Measurements from ENCODE around the gene SCOC. TPM values are rescaled to one million over a fixed set of nuclear protein-coding genes. Genes with fewer than 3 reads are reported as not detected.

Gene SCOC
- total and polyA plus RNA-seq, 2 of the 13 experiments (the other 11 are each of a cell fraction or from before 2014, with no cell fraction given): 43.8 to 65.2 TPM

DNA sequence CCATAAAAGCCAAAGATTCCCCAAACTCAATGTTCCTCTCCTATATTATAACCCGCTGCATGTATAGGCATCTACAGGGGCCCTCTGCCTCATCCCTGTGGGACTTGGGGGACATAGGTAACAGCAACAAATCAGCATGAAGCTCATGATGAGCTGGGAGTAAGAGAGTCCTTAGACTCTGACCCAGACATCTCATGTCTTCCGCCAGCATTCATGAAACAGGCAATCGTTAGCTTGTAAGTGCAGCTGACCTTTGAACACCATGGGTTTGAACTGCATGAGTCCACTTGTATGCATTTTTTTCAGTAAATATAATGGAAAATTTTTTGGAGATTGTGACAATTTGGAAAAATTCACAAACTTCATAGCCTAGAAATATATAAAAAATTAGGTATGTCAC is 10.4 kb upstream of the SCOC start (continued):
- TF ChIP-seq SMAD3 (CRISPR knock-in tag; IDR thresholded peaks at IDR 0.05): no peak
- TF ChIP-seq, protein P1, sequence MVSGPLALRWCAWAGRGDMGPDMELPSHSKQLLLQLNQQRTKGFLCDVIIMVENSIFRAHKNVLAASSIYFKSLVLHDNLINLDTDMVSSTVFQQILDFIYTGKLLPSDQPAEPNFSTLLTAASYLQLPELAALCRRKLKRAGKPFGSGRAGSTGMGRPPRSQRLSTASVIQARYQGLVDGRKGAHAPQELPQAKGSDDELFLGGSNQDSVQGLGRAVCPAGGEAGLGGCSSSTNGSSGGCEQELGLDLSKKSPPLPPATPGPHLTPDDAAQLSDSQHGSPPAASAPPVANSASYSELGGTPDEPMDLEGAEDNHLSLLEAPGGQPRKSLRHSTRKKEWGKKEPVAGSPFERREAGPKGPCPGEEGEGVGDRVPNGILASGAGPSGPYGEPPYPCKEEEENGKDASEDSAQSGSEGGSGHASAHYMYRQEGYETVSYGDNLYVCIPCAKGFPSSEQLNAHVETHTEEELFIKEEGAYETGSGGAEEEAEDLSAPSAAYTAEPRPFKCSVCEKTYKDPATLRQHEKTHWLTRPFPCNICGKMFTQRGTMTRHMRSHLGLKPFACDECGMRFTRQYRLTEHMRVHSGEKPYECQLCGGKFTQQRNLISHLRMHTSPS (CRISPR knock-in tag; IDR thresholded peaks at IDR 0.05; ENCODE audit: low read depth): no peak
- TF ChIP-seq CBX2 (IDR thresholded peaks at IDR 0.05; ENCODE audit: low read depth, low read length): no peak
- no peak for TF ChIP-seq CBX2 (CRISPR knock-in tag; IDR thresholded peaks at IDR 0.05; ENCODE audit: low read depth)
- TF ChIP-seq, protein P2, sequence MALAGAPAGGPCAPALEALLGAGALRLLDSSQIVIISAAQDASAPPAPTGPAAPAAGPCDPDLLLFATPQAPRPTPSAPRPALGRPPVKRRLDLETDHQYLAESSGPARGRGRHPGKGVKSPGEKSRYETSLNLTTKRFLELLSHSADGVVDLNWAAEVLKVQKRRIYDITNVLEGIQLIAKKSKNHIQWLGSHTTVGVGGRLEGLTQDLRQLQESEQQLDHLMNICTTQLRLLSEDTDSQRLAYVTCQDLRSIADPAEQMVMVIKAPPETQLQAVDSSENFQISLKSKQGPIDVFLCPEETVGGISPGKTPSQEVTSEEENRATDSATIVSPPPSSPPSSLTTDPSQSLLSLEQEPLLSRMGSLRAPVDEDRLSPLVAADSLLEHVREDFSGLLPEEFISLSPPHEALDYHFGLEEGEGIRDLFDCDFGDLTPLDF (CRISPR knock-in tag; IDR thresholded peaks at IDR 0.05): no peak
- no peak for TF ChIP-seq GLI4 (CRISPR knock-in tag; IDR thresholded peaks at IDR 0.05; ENCODE audit: borderline replicate concordance)
- no peak for TF ChIP-seq SP5 (CRISPR knock-in tag; IDR thresholded peaks at IDR 0.05; ENCODE audit: borderline replicate concordance, low read depth)
- TF ChIP-seq NFIB (CRISPR knock-in tag; IDR thresholded peaks at IDR 0.05; ENCODE audit: borderline replicate concordance): no peak
- no peak for TF ChIP-seq PHF20 (CRISPR knock-in tag; IDR thresholded peaks at IDR 0.05)
- TF ChIP-seq ZNF577 (CRISPR knock-in tag; IDR thresholded peaks at IDR 0.05; ENCODE audit: borderline replicate concordance, low read depth): no peak
- no peak for TF ChIP-seq ZNF354B (CRISPR knock-in tag; IDR thresholded peaks at IDR 0.05)
- no peak for TF ChIP-seq ZNF891 (CRISPR knock-in tag; IDR thresholded peaks at IDR 0.05)
- no peak for TF ChIP-seq REXO4 (CRISPR knock-in tag; IDR thresholded peaks at IDR 0.05; ENCODE audit: borderline replicate concordance)
- TF ChIP-seq, protein P3, sequence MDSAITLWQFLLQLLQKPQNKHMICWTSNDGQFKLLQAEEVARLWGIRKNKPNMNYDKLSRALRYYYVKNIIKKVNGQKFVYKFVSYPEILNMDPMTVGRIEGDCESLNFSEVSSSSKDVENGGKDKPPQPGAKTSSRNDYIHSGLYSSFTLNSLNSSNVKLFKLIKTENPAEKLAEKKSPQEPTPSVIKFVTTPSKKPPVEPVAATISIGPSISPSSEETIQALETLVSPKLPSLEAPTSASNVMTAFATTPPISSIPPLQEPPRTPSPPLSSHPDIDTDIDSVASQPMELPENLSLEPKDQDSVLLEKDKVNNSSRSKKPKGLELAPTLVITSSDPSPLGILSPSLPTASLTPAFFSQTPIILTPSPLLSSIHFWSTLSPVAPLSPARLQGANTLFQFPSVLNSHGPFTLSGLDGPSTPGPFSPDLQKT (CRISPR knock-in tag; IDR thresholded peaks at IDR 0.05; ENCODE audit: borderline replicate concordance): no peak
- no peak for TF ChIP-seq ZFYVE20 (CRISPR knock-in tag; IDR thresholded peaks at IDR 0.05; ENCODE audit: borderline replicate concordance, low read depth)
- TF ChIP-seq, protein P4, sequence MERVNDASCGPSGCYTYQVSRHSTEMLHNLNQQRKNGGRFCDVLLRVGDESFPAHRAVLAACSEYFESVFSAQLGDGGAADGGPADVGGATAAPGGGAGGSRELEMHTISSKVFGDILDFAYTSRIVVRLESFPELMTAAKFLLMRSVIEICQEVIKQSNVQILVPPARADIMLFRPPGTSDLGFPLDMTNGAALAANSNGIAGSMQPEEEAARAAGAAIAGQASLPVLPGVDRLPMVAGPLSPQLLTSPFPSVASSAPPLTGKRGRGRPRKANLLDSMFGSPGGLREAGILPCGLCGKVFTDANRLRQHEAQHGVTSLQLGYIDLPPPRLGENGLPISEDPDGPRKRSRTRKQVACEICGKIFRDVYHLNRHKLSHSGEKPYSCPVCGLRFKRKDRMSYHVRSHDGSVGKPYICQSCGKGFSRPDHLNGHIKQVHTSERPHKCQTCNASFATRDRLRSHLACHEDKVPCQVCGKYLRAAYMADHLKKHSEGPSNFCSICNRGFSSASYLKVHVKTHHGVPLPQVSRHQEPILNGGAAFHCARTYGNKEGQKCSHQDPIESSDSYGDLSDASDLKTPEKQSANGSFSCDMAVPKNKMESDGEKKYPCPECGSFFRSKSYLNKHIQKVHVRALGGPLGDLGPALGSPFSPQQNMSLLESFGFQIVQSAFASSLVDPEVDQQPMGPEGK (CRISPR knock-in tag; IDR thresholded peaks at IDR 0.05): no peak
- TF ChIP-seq POLR2AphosphoS2 (IDR thresholded peaks at IDR 0.05; ENCODE audit: low read depth, low read length): no peak
- TF ChIP-seq, protein P5, sequence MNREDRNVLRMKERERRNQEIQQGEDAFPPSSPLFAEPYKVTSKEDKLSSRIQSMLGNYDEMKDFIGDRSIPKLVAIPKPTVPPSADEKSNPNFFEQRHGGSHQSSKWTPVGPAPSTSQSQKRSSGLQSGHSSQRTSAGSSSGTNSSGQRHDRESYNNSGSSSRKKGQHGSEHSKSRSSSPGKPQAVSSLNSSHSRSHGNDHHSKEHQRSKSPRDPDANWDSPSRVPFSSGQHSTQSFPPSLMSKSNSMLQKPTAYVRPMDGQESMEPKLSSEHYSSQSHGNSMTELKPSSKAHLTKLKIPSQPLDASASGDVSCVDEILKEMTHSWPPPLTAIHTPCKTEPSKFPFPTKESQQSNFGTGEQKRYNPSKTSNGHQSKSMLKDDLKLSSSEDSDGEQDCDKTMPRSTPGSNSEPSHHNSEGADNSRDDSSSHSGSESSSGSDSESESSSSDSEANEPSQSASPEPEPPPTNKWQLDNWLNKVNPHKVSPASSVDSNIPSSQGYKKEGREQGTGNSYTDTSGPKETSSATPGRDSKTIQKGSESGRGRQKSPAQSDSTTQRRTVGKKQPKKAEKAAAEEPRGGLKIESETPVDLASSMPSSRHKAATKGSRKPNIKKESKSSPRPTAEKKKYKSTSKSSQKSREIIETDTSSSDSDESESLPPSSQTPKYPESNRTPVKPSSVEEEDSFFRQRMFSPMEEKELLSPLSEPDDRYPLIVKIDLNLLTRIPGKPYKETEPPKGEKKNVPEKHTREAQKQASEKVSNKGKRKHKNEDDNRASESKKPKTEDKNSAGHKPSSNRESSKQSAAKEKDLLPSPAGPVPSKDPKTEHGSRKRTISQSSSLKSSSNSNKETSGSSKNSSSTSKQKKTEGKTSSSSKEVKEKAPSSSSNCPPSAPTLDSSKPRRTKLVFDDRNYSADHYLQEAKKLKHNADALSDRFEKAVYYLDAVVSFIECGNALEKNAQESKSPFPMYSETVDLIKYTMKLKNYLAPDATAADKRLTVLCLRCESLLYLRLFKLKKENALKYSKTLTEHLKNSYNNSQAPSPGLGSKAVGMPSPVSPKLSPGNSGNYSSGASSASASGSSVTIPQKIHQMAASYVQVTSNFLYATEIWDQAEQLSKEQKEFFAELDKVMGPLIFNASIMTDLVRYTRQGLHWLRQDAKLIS (CRISPR knock-in tag; IDR thresholded peaks at IDR 0.05): no peak
- TF ChIP-seq ZBTB42 (CRISPR knock-in tag; IDR thresholded peaks at IDR 0.05): no peak
